Measurements from ENCODE around the gene THSD7A.

The THSD7A gene

GRCh38 chr7:11489280-11489679 lies 342.7 kb downstream of the THSD7A start:
- no peaks in the 10 kb centered on the region for H3K36me3 ChIP-seq (ENCODE audit: control insufficient read depth, insufficient read depth, low read length)
- H3K27me3 ChIP-seq (replicated peaks; ENCODE audit: control insufficient read depth, insufficient read depth, low read length) = no peaks in the 10 kb centered on the region
- no peak for DNase-seq (ENCODE audit: extremely low read depth, insufficient read length)
- no peak for TF ChIP-seq CTCF (IDR thresholded peaks at IDR 0.05; ENCODE audit: insufficient read depth, low read length, poor library complexity, severe bottlenecking)
- no peak overlapping the region for H3K4me3 ChIP-seq (replicated peaks; ENCODE audit: low read depth, low read length)

- Histone ChIP-seq H3K36me3 (ENCODE audit: control insufficient read depth, insufficient read depth, low read length) (no peaks in the 10 kb centered on the region), H3K27me3 (replicated peaks; ENCODE audit: control insufficient read depth, insufficient read depth, low read length) (no peaks in the 10 kb centered on the region), H3K4me3 (replicated peaks; ENCODE audit: low read depth, low read length) (no peak overlapping the region)
- TF ChIP-seq CTCF (IDR thresholded peaks at IDR 0.05; ENCODE audit: insufficient read depth, low read length, poor library complexity, severe bottlenecking) = no peak
- no peak for DNase-seq (ENCODE audit: extremely low read depth, insufficient read length)
These were observed 345.7 kb downstream of the THSD7A start for GRCh38 chr7:11486271-11486670.

GRCh38 chr7:11485636-11486035 lies 346.4 kb downstream of the THSD7A start:
- Histone ChIP-seq H3K36me3 (ENCODE audit: control insufficient read depth, insufficient read depth, low read length) (no peaks in the 10 kb centered on the region), H3K27me3 (replicated peaks; ENCODE audit: control insufficient read depth, insufficient read depth, low read length) (no peaks in the 10 kb centered on the region), H3K4me3 (replicated peaks; ENCODE audit: low read depth, low read length) (no peak overlapping the region)
- DNase-seq (ENCODE audit: extremely low read depth, insufficient read length) = no peak
- TF ChIP-seq CTCF (IDR thresholded peaks at IDR 0.05; ENCODE audit: insufficient read depth, low read length, poor library complexity, severe bottlenecking) = no peak

GRCh38 chr7:11480143-11480542 lies 351.9 kb downstream of the THSD7A start:
- Histone ChIP-seq H3K36me3 (ENCODE audit: control insufficient read depth, insufficient read depth, low read length) (no peaks in the 10 kb centered on the region), H3K4me3 (replicated peaks; ENCODE audit: low read depth, low read length) (no peak overlapping the region), H3K27me3 (replicated peaks; ENCODE audit: control insufficient read depth, insufficient read depth, low read length) (no peaks in the 10 kb centered on the region)
- DNase-seq (ENCODE audit: extremely low read depth, insufficient read length) = no peak
- TF ChIP-seq CTCF (IDR thresholded peaks at IDR 0.05; ENCODE audit: insufficient read depth, low read length, poor library complexity, severe bottlenecking) = no peak

- no peak for DNase-seq (ENCODE audit: extremely low read depth, insufficient read length)
- no peaks in the 10 kb centered on the region for H3K36me3 ChIP-seq (ENCODE audit: control insufficient read depth, insufficient read depth, low read length)
- H3K4me3 ChIP-seq (replicated peaks; ENCODE audit: low read depth, low read length) = no peak overlapping the region
- H3K27me3 ChIP-seq (replicated peaks; ENCODE audit: control insufficient read depth, insufficient read depth, low read length) = no peaks in the 10 kb centered on the region
- TF ChIP-seq CTCF (IDR thresholded peaks at IDR 0.05; ENCODE audit: insufficient read depth, low read length, poor library complexity, severe bottlenecking) = no peak
These were observed 353.1 kb downstream of the THSD7A start for GRCh38 chr7:11478882-11479281.

- Histone ChIP-seq H3K36me3 (ENCODE audit: control insufficient read depth, insufficient read depth, low read length) (no peaks in the 10 kb centered on the region), H3K4me3 (replicated peaks; ENCODE audit: low read depth, low read length) (no peak overlapping the region), H3K27me3 (replicated peaks; ENCODE audit: control insufficient read depth, insufficient read depth, low read length) (no peaks in the 10 kb centered on the region)
- no peak for TF ChIP-seq CTCF (IDR thresholded peaks at IDR 0.05; ENCODE audit: insufficient read depth, low read length, poor library complexity, severe bottlenecking)
- no peak for DNase-seq (ENCODE audit: extremely low read depth, insufficient read length)
These were observed 353.6 kb downstream of the THSD7A start for GRCh38 chr7:11478426-11478825.

All from GM06990 (cell line).